Measurements from ENCODE around the gene OSBPL6. TPM values are rescaled to one million over a fixed set of nuclear protein-coding genes. Genes with fewer than 3 reads are reported as not detected.
"Not testable (repeated sequence)": the region's sequence is repeated elsewhere in the genome, so short reads cannot be mapped to it uniquely, and the experiment has no call there.

The OSBPL6 gene
- total RNA-seq, 1 experiment from 2014 or later: 11.6 TPM

GRCh38 chr2:178323331-178323730 is 129.0 kb downstream of the OSBPL6 start:
- BruUV-seq (replicated peaks); intact Hi-C loops (cut with micrococcal nuclease); CTCF ChIA-PET: not testable (repeated sequence)

GRCh38 chr2:178324077-178324476 is 129.8 kb downstream of the OSBPL6 start:
- Histone ChIP-seq H3K9ac (ENCODE audit: low read length) (no peak overlapping the region), H3K79me2 (ENCODE audit: insufficient read depth, low read length) (no peaks in the 10 kb centered on the region), H3K4me1 (ENCODE audit: control insufficient read depth in 1 of 2, insufficient read depth in 2 of 2, low read length in 2 of 2) (no peaks in the 10 kb centered on the region), H3K27ac (ENCODE audit: low read depth, low read length) (no peak overlapping the region), H3K9me2 (ENCODE audit: insufficient read depth) (no peaks in the 10 kb centered on the region), H3K4me2 (ENCODE audit: low read length) (no peak overlapping the region), H3K9me3 (ENCODE audit: control insufficient read depth in 1 of 2, insufficient read depth in 1 of 2, low read depth in 1 of 2, low read length in 2 of 2) (no peaks in the 10 kb centered on the region), H4K20me1 (ENCODE audit: insufficient read depth) (no peaks in the 10 kb centered on the region), H3K27me3 (ENCODE audit: insufficient read depth, low read length) (no peaks in the 10 kb centered on the region), H3K36me3 (ENCODE audit: control insufficient read depth in 1 of 2, insufficient read depth in 2 of 2, low read length in 2 of 2) (no peaks in the 10 kb centered on the region), H2AFZ (ENCODE audit: low read depth, low read length, poor library complexity, severe bottlenecking) (no peak overlapping the region), H3K4me3 (replicated peaks in 1 of 2; ENCODE audit: low read depth in 1 of 2, low read length in 2 of 2) (no peak overlapping the region)
- POLR2A ChIA-PET: no interaction called here
- CTCF ChIA-PET: no interaction called here
- intact Hi-C loops (cut with micrococcal nuclease): no loop called here
- BruUV-seq (replicated peaks): no TSS peak
- ATAC-seq (no peak), DNase-seq (ENCODE audit: low read depth, low spot score) (no peak)
- RAD21 ChIA-PET (ENCODE audit: low non-redundant PET in 1 of 2, low total read pairs in 2 of 2, uncharacterized antibody in 2 of 2, unreplicated experiment in 2 of 2): no interaction called here
- TF ChIP-seq SRF (IDR thresholded peaks at IDR 0.05; ENCODE audit: low read depth): no peak
- no peak for TF ChIP-seq ATF3 (IDR thresholded peaks at IDR 0.05)
- TF ChIP-seq EZH2 (IDR thresholded peaks at IDR 0.05): no peak
- TF ChIP-seq ZNF274 (IDR thresholded peaks at IDR 0.05; ENCODE audit: low read depth, low read length): no peak
- TF ChIP-seq CEBPB (IDR thresholded peaks at IDR 0.05; ENCODE audit: low read depth): no peak
- no peak for TF ChIP-seq EZH2phosphoT487 (IDR thresholded peaks at IDR 0.05; ENCODE audit: borderline replicate concordance)
- no peak for TF ChIP-seq SIN3A (IDR thresholded peaks at IDR 0.05; ENCODE audit: low read depth)
- no peak for TF ChIP-seq ZBTB33 (IDR thresholded peaks at IDR 0.05; ENCODE audit: extremely low read depth, insufficient replicate concordance, low read length)
- no peak for TF ChIP-seq FOSL1 (IDR thresholded peaks at IDR 0.05; ENCODE audit: low read depth)
- TF ChIP-seq EGR1 (IDR thresholded peaks at IDR 0.05; ENCODE audit: low read depth): no peak
- TF ChIP-seq TCF7L2 (IDR thresholded peaks at IDR 0.05; ENCODE audit: borderline replicate concordance, extremely low read depth, insufficient read depth, insufficient read length): no peak
- TF ChIP-seq POLR2AphosphoS5 (IDR thresholded peaks at IDR 0.05; ENCODE audit: low read depth, low read length): no peak
- TF ChIP-seq ZFX (IDR thresholded peaks at IDR 0.05): no peak
- TF ChIP-seq POLR2A (IDR thresholded peaks at IDR 0.05; ENCODE audit: borderline replicate concordance, extremely low read depth, insufficient read depth, insufficient read length): no peak
- TF ChIP-seq SP1 (IDR thresholded peaks at IDR 0.05; ENCODE audit: low read depth): no peak
- no peak for TF ChIP-seq ELF1 (IDR thresholded peaks at IDR 0.05; ENCODE audit: borderline replicate concordance, low read depth)
- TF ChIP-seq, protein P1, sequence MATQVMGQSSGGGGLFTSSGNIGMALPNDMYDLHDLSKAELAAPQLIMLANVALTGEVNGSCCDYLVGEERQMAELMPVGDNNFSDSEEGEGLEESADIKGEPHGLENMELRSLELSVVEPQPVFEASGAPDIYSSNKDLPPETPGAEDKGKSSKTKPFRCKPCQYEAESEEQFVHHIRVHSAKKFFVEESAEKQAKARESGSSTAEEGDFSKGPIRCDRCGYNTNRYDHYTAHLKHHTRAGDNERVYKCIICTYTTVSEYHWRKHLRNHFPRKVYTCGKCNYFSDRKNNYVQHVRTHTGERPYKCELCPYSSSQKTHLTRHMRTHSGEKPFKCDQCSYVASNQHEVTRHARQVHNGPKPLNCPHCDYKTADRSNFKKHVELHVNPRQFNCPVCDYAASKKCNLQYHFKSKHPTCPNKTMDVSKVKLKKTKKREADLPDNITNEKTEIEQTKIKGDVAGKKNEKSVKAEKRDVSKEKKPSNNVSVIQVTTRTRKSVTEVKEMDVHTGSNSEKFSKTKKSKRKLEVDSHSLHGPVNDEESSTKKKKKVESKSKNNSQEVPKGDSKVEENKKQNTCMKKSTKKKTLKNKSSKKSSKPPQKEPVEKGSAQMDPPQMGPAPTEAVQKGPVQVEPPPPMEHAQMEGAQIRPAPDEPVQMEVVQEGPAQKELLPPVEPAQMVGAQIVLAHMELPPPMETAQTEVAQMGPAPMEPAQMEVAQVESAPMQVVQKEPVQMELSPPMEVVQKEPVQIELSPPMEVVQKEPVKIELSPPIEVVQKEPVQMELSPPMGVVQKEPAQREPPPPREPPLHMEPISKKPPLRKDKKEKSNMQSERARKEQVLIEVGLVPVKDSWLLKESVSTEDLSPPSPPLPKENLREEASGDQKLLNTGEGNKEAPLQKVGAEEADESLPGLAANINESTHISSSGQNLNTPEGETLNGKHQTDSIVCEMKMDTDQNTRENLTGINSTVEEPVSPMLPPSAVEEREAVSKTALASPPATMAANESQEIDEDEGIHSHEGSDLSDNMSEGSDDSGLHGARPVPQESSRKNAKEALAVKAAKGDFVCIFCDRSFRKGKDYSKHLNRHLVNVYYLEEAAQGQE (IDR thresholded peaks at IDR 0.05; ENCODE audit: low read depth): no peak
- no peak for TF ChIP-seq JUND (IDR thresholded peaks at IDR 0.05)

More at GRCh38 chr2:178323331-178323730, 129.0 kb downstream of the OSBPL6 start:
- H3K9ac ChIP-seq (ENCODE audit: low read length); ATAC-seq; H4K20me1 ChIP-seq (ENCODE audit: insufficient read depth); H3K4me2 ChIP-seq (ENCODE audit: low read length); H3K27ac ChIP-seq (ENCODE audit: low read depth, low read length); H3K4me1 ChIP-seq (ENCODE audit: control insufficient read depth in 1 of 2, insufficient read depth in 2 of 2, low read length in 2 of 2); H3K36me3 ChIP-seq (ENCODE audit: control insufficient read depth in 1 of 2, insufficient read depth in 2 of 2, low read length in 2 of 2); RAD21 ChIA-PET (ENCODE audit: low non-redundant PET in 1 of 2, low total read pairs in 2 of 2, uncharacterized antibody in 2 of 2, unreplicated experiment in 2 of 2); H3K9me2 ChIP-seq (ENCODE audit: insufficient read depth); H3K27me3 ChIP-seq (ENCODE audit: insufficient read depth, low read length); DNase-seq (ENCODE audit: low read depth, low spot score); H3K79me2 ChIP-seq (ENCODE audit: insufficient read depth, low read length); POLR2A ChIA-PET; H3K4me3 ChIP-seq (replicated peaks in 1 of 2; ENCODE audit: low read depth in 1 of 2, low read length in 2 of 2); H3K9me3 ChIP-seq (ENCODE audit: control insufficient read depth in 1 of 2, insufficient read depth in 1 of 2, low read depth in 1 of 2, low read length in 2 of 2); H2AFZ ChIP-seq (ENCODE audit: low read depth, low read length, poor library complexity, severe bottlenecking): not testable (repeated sequence)

Measured in HCT116 (cell line).